Measurements from ENCODE around the gene EXOC6B. TPM values are rescaled to one million over a fixed set of nuclear protein-coding genes. Genes with fewer than 3 reads are reported as not detected.

EXOC6B gene
- total RNA-seq, 1 donor from 2014 or later: 13.8 TPM

- no peak for ATAC-seq (ENCODE audit: low read depth)
These were observed 589.3 kb downstream of the EXOC6B start for GRCh38 chr2:72236445-72237067.

GRCh38 chr2:72235497-72236415 is 590.1 kb downstream of the EXOC6B start:
- ATAC-seq (ENCODE audit: low read depth) (no peak), DNase-seq (no peak)
- Mint-ChIP-seq H3K36me3 (ENCODE audit: low read depth) (no peaks in the 10 kb centered on the region), H3K27me3 (no peaks in the 10 kb centered on the region), H3K27ac (no peak overlapping the region), H3K9me3 (peaks cover 5% of the 10 kb centered on the region), H3K4me3 (no peak overlapping the region), H3K4me1 (peaks cover 4% of the 10 kb centered on the region)
- ChIA-PET POLR2A (no interaction called here), CTCF (no interaction called here)
- intact Hi-C loops (cut with micrococcal nuclease): no loop called here
- TF ChIP-seq CTCF (IDR thresholded peaks at IDR 0.05): no peak

More at GRCh38 chr2:72236445-72237067, 589.3 kb downstream of the EXOC6B start:
- H3K36me3 Mint-ChIP-seq (ENCODE audit: low read depth): no peaks in the 10 kb centered on the region
- intact Hi-C loops (cut with micrococcal nuclease): no loop called here
- peaks cover 12% of the 10 kb centered on the region for H3K4me1 Mint-ChIP-seq
- DNase-seq: no peak
- H3K27ac Mint-ChIP-seq: no peak overlapping the region
- H3K27me3 Mint-ChIP-seq: no peaks in the 10 kb centered on the region
- POLR2A ChIA-PET: no interaction called here
- CTCF ChIA-PET: no interaction called here
- TF ChIP-seq CTCF (IDR thresholded peaks at IDR 0.05): no peak
- peaks cover 5% of the 10 kb centered on the region for H3K9me3 Mint-ChIP-seq
- no peak overlapping the region for H3K4me3 Mint-ChIP-seq

- ATAC-seq (ENCODE audit: low read depth) (no peak), DNase-seq (no peak)
- peaks cover 8% of the 10 kb centered on the region for H3K9me3 Mint-ChIP-seq
- ChIA-PET POLR2A (no interaction called here), CTCF (no interaction called here)
- H3K4me1 Mint-ChIP-seq: peaks cover 2% of the 10 kb centered on the region
- no peak overlapping the region for H3K4me3 Mint-ChIP-seq
- intact Hi-C loops (cut with micrococcal nuclease): no loop called here
- no peak for TF ChIP-seq CTCF (IDR thresholded peaks at IDR 0.05)
- H3K27me3 Mint-ChIP-seq: no peaks in the 10 kb centered on the region
- H3K36me3 Mint-ChIP-seq (ENCODE audit: low read depth): no peaks in the 10 kb centered on the region
- H3K27ac Mint-ChIP-seq: no peak overlapping the region
These were observed 592.6 kb downstream of the EXOC6B start for GRCh38 chr2:72233211-72233610.

- no peak overlapping the region for H3K27ac Mint-ChIP-seq
- POLR2A ChIA-PET: no interaction called here
- no peaks in the 10 kb centered on the region for H3K27me3 Mint-ChIP-seq
- DNase-seq: no peak
- peaks cover 3% of the 10 kb centered on the region for H3K36me3 Mint-ChIP-seq (ENCODE audit: low read depth)
- no peak for TF ChIP-seq CTCF (IDR thresholded peaks at IDR 0.05)
- no peak overlapping the region for H3K4me3 Mint-ChIP-seq
- peaks cover 3% of the 10 kb centered on the region for H3K9me3 Mint-ChIP-seq
- ATAC-seq (ENCODE audit: low read depth): no peak
- intact Hi-C loops (cut with micrococcal nuclease): no loop called here
- no peaks in the 10 kb centered on the region for H3K4me1 Mint-ChIP-seq
- CTCF ChIA-PET: no interaction called here
These were observed 602.8 kb downstream of the EXOC6B start for GRCh38 chr2:72222829-72223564.

GRCh38 chr2:72220170-72220569 is 605.7 kb downstream of the EXOC6B start:
- no peaks in the 10 kb centered on the region for H3K4me1 Mint-ChIP-seq
- ATAC-seq (ENCODE audit: low read depth): no peak
- no peak overlapping the region for H3K27ac Mint-ChIP-seq
- no peak overlapping the region for H3K4me3 Mint-ChIP-seq
- TF ChIP-seq CTCF (IDR thresholded peaks at IDR 0.05): no peak
- POLR2A ChIA-PET: no interaction called here
- DNase-seq: no peak
- CTCF ChIA-PET: no interaction called here
- no peaks in the 10 kb centered on the region for H3K9me3 Mint-ChIP-seq
- H3K27me3 Mint-ChIP-seq: no peaks in the 10 kb centered on the region
- intact Hi-C loops (cut with micrococcal nuclease): no loop called here
- no peaks in the 10 kb centered on the region for H3K36me3 Mint-ChIP-seq (ENCODE audit: low read depth)

Measured in activated B cell treated with CpG ODN at 0.5 μM for 24 hours (primary cell).